SK-N-SH treated with all-trans-retinoic acid at 6 μM for 48 hours (cell line): ENCODE results near the gene MAST4.

Source experiments
- ARNTL ChIP-seq: fragments of 450-650 bp; formaldehyde crosslinking; IDR thresholded peaks from 2 replicates; pipeline ENCODE4 v1.5.0; 2020; ENCODE audit warnings: low read depth, mild to moderate bottlenecking, moderate library complexity, borderline replicate concordance
- CREB5 ChIP-seq: fragments of 250-450 bp; sonication (Bioruptor Pico); IDR thresholded peaks from 2 replicates; pipeline ENCODE4 v1.5.1; 2020; ENCODE audit warnings: low read depth, mild to moderate bottlenecking, moderate library complexity
- SNAI2 ChIP-seq: fragments of 250-450 bp; sonication (Bioruptor Pico); IDR thresholded peaks from 2 replicates; pipeline ENCODE4 v1.5.0; 2020; ENCODE audit warnings: mild to moderate bottlenecking, moderate library complexity
- ZFP30 ChIP-seq: fragments of 450-650 bp; formaldehyde crosslinking; IDR thresholded peaks from 2 replicates; pipeline ENCODE4 v1.5.0; 2022; ENCODE audit warnings: mild to moderate bottlenecking, moderate library complexity
- TF ChIP-seq, protein P1 (sequence below): fragments of 250-450 bp; sonication (Bioruptor Pico); IDR thresholded peaks from 2 replicates; pipeline ENCODE4 v1.8.0; 2020; ENCODE audit warnings: mild to moderate bottlenecking, moderate library complexity, borderline replicate concordance
- TF ChIP-seq, protein P2 (sequence below): fragments of 250-450 bp; sonication (Bioruptor Pico); IDR thresholded peaks from 2 replicates; pipeline ENCODE4 v1.5.1; 2021; ENCODE audit warnings: mild to moderate bottlenecking, moderate library complexity

DNA sequence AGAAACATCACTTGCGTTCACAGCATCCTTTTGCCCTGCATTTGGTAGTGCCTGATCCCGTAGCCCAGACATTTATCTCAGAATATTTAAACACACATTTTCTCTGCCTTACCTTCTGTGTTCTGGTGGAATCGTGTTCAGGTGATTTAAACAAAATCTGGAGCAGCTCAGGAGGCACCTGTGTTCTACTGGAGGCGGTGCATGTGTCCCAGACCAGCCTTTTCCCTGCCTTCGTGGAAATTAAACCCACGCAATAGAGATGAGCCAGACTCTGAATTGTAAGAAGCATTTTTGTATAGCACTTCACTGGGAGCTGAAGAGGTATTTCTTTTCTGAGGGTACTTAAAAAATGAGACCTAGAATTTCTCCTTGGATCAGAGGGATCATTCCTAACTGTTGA lies 212.5 kb downstream of the MAST4 start:
- TF ChIP-seq CREB5 (CRISPR knock-in tag) (no peak), ZFP30 (CRISPR knock-in tag) (no peak), ARNTL (no peak), SNAI2 (no peak)
- TF ChIP-seq, protein P1, sequence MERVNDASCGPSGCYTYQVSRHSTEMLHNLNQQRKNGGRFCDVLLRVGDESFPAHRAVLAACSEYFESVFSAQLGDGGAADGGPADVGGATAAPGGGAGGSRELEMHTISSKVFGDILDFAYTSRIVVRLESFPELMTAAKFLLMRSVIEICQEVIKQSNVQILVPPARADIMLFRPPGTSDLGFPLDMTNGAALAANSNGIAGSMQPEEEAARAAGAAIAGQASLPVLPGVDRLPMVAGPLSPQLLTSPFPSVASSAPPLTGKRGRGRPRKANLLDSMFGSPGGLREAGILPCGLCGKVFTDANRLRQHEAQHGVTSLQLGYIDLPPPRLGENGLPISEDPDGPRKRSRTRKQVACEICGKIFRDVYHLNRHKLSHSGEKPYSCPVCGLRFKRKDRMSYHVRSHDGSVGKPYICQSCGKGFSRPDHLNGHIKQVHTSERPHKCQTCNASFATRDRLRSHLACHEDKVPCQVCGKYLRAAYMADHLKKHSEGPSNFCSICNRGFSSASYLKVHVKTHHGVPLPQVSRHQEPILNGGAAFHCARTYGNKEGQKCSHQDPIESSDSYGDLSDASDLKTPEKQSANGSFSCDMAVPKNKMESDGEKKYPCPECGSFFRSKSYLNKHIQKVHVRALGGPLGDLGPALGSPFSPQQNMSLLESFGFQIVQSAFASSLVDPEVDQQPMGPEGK: no peak
- TF ChIP-seq, protein P2, sequence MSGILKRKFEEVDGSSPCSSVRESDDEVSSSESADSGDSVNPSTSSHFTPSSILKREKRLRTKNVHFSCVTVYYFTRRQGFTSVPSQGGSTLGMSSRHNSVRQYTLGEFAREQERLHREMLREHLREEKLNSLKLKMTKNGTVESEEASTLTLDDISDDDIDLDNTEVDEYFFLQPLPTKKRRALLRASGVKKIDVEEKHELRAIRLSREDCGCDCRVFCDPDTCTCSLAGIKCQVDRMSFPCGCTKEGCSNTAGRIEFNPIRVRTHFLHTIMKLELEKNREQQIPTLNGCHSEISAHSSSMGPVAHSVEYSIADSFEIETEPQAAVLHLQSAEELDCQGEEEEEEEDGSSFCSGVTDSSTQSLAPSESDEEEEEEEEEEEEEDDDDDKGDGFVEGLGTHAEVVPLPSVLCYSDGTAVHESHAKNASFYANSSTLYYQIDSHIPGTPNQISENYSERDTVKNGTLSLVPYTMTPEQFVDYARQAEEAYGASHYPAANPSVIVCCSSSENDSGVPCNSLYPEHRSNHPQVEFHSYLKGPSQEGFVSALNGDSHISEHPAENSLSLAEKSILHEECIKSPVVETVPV (CRISPR knock-in tag): no peak
